ENCODE data around the gene SBNO2. TPM values are rescaled to one million over a fixed set of nuclear protein-coding genes. Genes with fewer than 3 reads are reported as not detected.

Gene SBNO2
- total RNA-seq, 4 donors from 2014 or later: 22.2 to 49.8 (median 30.9) TPM

- DNase-seq (peak; percentile 75 to 87), ATAC-seq (peak; percentile 60 to 63)
- peaks cover 0 to 13% of the 10 kb centered on the region in 2 donors for H3K36me3 ChIP-seq
- in situ Hi-C loops (cut with MboI; ENCODE audit: low sequenced_read_pairs in 4 of 4) (no loop called here), intact Hi-C loops (cut with DNase I; ENCODE audit: low total_unique reads) (loop anchor here (1.0 to 10.0 kb wide), 5 partner anchors 55 to 962 kb away; partner anchors contain the start of genes ABCA7, CIRBP, RNU6-2 and TMEM259)
- peak overlapping the region; percentile 95 to 100 (median 98) for H3K27ac ChIP-seq
- no peaks in the 10 kb centered on the region for H3K27me3 ChIP-seq
- H3K4me3 ChIP-seq: peak overlapping the region in 3 of 4 donors; percentile 21 to 69 (median 49)
- peak in 1 of 2 donors; percentile 61 for TF ChIP-seq POLR2A (IDR thresholded peaks at IDR 0.05)
- TF ChIP-seq, protein P1, sequence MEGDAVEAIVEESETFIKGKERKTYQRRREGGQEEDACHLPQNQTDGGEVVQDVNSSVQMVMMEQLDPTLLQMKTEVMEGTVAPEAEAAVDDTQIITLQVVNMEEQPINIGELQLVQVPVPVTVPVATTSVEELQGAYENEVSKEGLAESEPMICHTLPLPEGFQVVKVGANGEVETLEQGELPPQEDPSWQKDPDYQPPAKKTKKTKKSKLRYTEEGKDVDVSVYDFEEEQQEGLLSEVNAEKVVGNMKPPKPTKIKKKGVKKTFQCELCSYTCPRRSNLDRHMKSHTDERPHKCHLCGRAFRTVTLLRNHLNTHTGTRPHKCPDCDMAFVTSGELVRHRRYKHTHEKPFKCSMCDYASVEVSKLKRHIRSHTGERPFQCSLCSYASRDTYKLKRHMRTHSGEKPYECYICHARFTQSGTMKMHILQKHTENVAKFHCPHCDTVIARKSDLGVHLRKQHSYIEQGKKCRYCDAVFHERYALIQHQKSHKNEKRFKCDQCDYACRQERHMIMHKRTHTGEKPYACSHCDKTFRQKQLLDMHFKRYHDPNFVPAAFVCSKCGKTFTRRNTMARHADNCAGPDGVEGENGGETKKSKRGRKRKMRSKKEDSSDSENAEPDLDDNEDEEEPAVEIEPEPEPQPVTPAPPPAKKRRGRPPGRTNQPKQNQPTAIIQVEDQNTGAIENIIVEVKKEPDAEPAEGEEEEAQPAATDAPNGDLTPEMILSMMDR (IDR thresholded peaks at IDR 0.05 in 4 of 5, conservative IDR thresholded peaks at IDR 0.05 in 1 of 5): no peak
- H3K4me1 ChIP-seq: peaks cover 42 to 47% of the 10 kb centered on the region in 2 donors
- no peaks in the 10 kb centered on the region for H3K9me3 ChIP-seq
Observed at GRCh38 chr19:1102407-1103131, 71.5 kb downstream of the SBNO2 start.

- H3K27me3 ChIP-seq: no peaks in the 10 kb centered on the region
- peaks cover 0 to under 1% of the 10 kb centered on the region in 2 donors for H3K36me3 ChIP-seq
- peak overlapping the region in 3 of 4 donors; percentile 3 to 30 (median 27) for H3K4me3 ChIP-seq
- in situ Hi-C loops (cut with MboI; ENCODE audit: low sequenced_read_pairs in 4 of 4) (no loop called here), intact Hi-C loops (cut with DNase I; ENCODE audit: low total_unique reads) (loop anchor here (5.0 to 10.0 kb wide), 3 partner anchors 56 to 963 kb away; partner anchors contain the start of genes RNU6-2 and TMEM259)
- H3K4me1 ChIP-seq: peaks cover 39 to 47% of the 10 kb centered on the region in 2 donors
- TF ChIP-seq, protein P1 (IDR thresholded peaks at IDR 0.05 in 4 of 5, conservative IDR thresholded peaks at IDR 0.05 in 1 of 5): no peak
- TF ChIP-seq POLR2A (IDR thresholded peaks at IDR 0.05): no peak
- no peaks in the 10 kb centered on the region for H3K9me3 ChIP-seq
- peak overlapping the region; percentile 95 to 100 (median 98) for H3K27ac ChIP-seq
- DNase-seq (peak in 1 of 2 donors; percentile 72), ATAC-seq (no peak)
Observed at GRCh38 chr19:1101337-1101698, 72.8 kb downstream of the SBNO2 start.

GRCh38 chr19:1098177-1099051 is 75.7 kb downstream of the SBNO2 start:
- H3K9me3 ChIP-seq: no peaks in the 10 kb centered on the region
- no peak overlapping the region for H3K4me3 ChIP-seq
- ATAC-seq (no peak), DNase-seq (peak in 1 of 2 donors; percentile 68)
- peaks cover 0 to 2% of the 10 kb centered on the region in 2 donors for H3K36me3 ChIP-seq
- intact Hi-C loops (cut with DNase I; ENCODE audit: low total_unique reads) (no loop called here), in situ Hi-C loops (cut with MboI; ENCODE audit: low sequenced_read_pairs in 4 of 4) (no loop called here)
- peaks cover 39 to 55% of the 10 kb centered on the region in 2 donors for H3K4me1 ChIP-seq
- no peak for TF ChIP-seq POLR2A (IDR thresholded peaks at IDR 0.05)
- TF ChIP-seq, protein P1 (IDR thresholded peaks at IDR 0.05 in 4 of 5, conservative IDR thresholded peaks at IDR 0.05 in 1 of 5): no peak
- H3K27ac ChIP-seq: peak overlapping the region; percentile 95 to 100 (median 98)
- no peaks in the 10 kb centered on the region for H3K27me3 ChIP-seq

DNA sequence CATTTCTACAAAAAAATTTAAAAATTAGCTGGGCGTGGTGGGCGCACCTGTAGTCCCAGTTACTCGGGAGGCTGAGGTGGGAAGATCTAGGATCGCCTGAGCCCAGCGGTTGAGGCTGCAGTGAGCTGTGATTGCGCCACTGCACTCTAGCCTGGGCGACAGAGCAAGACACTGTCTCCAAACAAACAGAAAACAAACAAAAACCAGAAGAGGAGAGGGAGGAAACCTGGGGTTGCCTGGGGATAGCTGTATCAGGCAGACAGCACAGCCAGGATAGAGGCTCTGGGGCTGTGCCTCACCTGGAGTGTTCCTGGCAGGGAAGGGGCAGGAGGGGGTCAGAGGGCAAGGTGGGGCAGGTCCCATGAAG is 76.3 kb downstream of the SBNO2 start:
- Histone ChIP-seq H3K4me1 (peaks cover 36 to 52% of the 10 kb centered on the region in 2 donors), H3K27ac (peak overlapping the region in 2 of 4 donors; percentile 95 to 100), H3K9me3 (no peaks in the 10 kb centered on the region), H3K4me3 (no peak overlapping the region), H3K27me3 (no peaks in the 10 kb centered on the region), H3K36me3 (peaks cover 0 to 8% of the 10 kb centered on the region in 2 donors)
- no peak for TF ChIP-seq POLR2A (IDR thresholded peaks at IDR 0.05)
- TF ChIP-seq, protein P1 (IDR thresholded peaks at IDR 0.05 in 4 of 5, conservative IDR thresholded peaks at IDR 0.05 in 1 of 5): no peak
- ATAC-seq (no peak), DNase-seq (no peak)
- in situ Hi-C loops (cut with MboI; ENCODE audit: low sequenced_read_pairs in 4 of 4): no loop called here
- intact Hi-C loops (cut with DNase I; ENCODE audit: low total_unique reads): no loop called here
